Upper lobe of left lung (tissue), 6 donors: ENCODE data around the gene IL1RL2. TPM values are rescaled to one million over a fixed set of nuclear protein-coding genes. Genes with fewer than 3 reads are reported as not detected.

ENCODE experiments used
- ATAC-seq, 2 donors: fragments of 200-7000 bp; cut with Tn5 transposase; one replicate each; pipeline ENCODE4 v1.9.1; 2022; ENCODE audit warnings: mild to moderate bottlenecking in 2 of 2, moderate library complexity in 2 of 2; ENCODE audit not compliant: low FRiP score in 2 of 2
- DNase-seq, 2 donors: peaks; one replicate each; pipeline ENCODE4 v3.0.0-alpha.2; 2019 to 2020
- H3K27ac ChIP-seq, 4 donors: fragments of 200-600 bp; sonication (generic); one replicate each; pipeline ENCODE4 v1.5.1; 2016 to 2019
- H3K27me3 ChIP-seq, 4 donors: fragments of 200-600 bp; sonication (generic); one replicate each; pipeline ENCODE4 v1.5.1; 2017 to 2019
- H3K36me3 ChIP-seq, 4 donors: fragments of 200-600 bp; sonication (generic); one replicate each; pipeline ENCODE4 v1.5.1; 2016 to 2019
- H3K4me1 ChIP-seq, 4 donors: fragments of 200-600 bp; sonication (generic); one replicate each; pipeline ENCODE4 v1.5.1; 2018 to 2019
- H3K4me3 ChIP-seq, 4 donors: fragments of 200-600 bp; sonication (generic); one replicate each; pipeline ENCODE4 v1.5.1; 2017 to 2019; ENCODE audit warnings: mild to moderate bottlenecking in 2 of 4, moderate library complexity in 1 of 4
- H3K9me3 ChIP-seq, 4 donors: fragments of 200-600 bp; sonication (generic); one replicate each; pipeline ENCODE4 v1.5.1; 2018 to 2019
- CTCF ChIP-seq, 6 experiments: fragments of 450-650 bp in 4 of 6; fragments of 200-600 bp in 2 of 6; sonication (generic) in 2 of 6; IDR thresholded peaks; one replicate each; pipeline ENCODE4 v1.5.1; 2016 to 2019; ENCODE audit warnings: antibody characterized with exemption in 6 of 6
- EP300 ChIP-seq, 4 donors: sonication (generic); formaldehyde crosslinking; IDR thresholded peaks; one replicate each; pipeline ENCODE4 v1.5.1; 2017; ENCODE audit warnings: antibody characterized with exemption in 4 of 4, control low read depth in 2 of 4
- POLR2A ChIP-seq, 4 donors: fragments of 450-650 bp; IDR thresholded peaks; one replicate each; pipeline ENCODE4 v1.5.1; 2016 to 2017; ENCODE audit warnings: antibody characterized with exemption in 4 of 4, mild to moderate bottlenecking in 2 of 4
- POLR2AphosphoS5 ChIP-seq, 2 donors: sonication (generic); formaldehyde crosslinking; IDR thresholded peaks; one replicate each; pipeline ENCODE4 v1.5.1; 2017; ENCODE audit warnings: antibody characterized with exemption in 2 of 2
- WGBS, 2 donors: methylation state at CpG; one replicate each; pipeline ENCODE4 v1.1.5; 2017 to 2018; 5-methylcytosine and 5-hydroxymethylcytosine counted together
- total RNA-seq, 6 donors: library from RNA; depleted of rRNA in 4 of 6; stranded (reverse); fragments of >200 nt in 4 of 6; gene quantifications; one replicate each; pipeline versions ENCODE4 v1.1.0 to v1.2.1, GENCODE V29; 2016 to 2021
- donor health status: DM: no; HTN: no; CAD: no; lungs with moderate emphysema.
- donor health status: DM: no; HTN: yes; CAD: no; lungs with severe emphysema.

IL1RL2 gene
- total RNA-seq, 6 donors from 2014 or later, result 0.57 to 1.7 (median 1.4) TPM; not detected in 1

GRCh38 chr2:102282678-102283091, 95.9 kb downstream of the IL1RL2 start:
- 30 to 45% methylated on average over 2 of the region's 2 CpGs for WGBS, 2 donors

GRCh38 chr2:102283996-102284395, 97.2 kb downstream of the IL1RL2 start:
- Histone ChIP-seq H3K27ac (no peak overlapping the region), H3K9me3 (no peaks in the 10 kb centered on the region), H3K4me1 (peaks cover 0 to 9% (median under 1%) of the 10 kb centered on the region in 4 donors), H3K27me3 (no peaks in the 10 kb centered on the region), H3K4me3 (no peak overlapping the region), H3K36me3 (no peaks in the 10 kb centered on the region)
- TF ChIP-seq POLR2A (IDR thresholded peaks at IDR 0.05), result no peak
- TF ChIP-seq EP300 (IDR thresholded peaks at IDR 0.05), result no peak
- TF ChIP-seq CTCF (IDR thresholded peaks at IDR 0.05), result no peak
- TF ChIP-seq POLR2AphosphoS5 (IDR thresholded peaks at IDR 0.05), result no peak
- ATAC-seq, result no peak
- DNase-seq, result no peak
- WGBS, 2 donors, result 96 to 100% methylated on average over 1 of the region's 1 CpG

More at GRCh38 chr2:102282678-102283091, 95.9 kb downstream of the IL1RL2 start:
- no peak for TF ChIP-seq POLR2A (IDR thresholded peaks at IDR 0.05)
- no peak for TF ChIP-seq EP300 (IDR thresholded peaks at IDR 0.05)
- no peak overlapping the region for H3K27ac ChIP-seq
- H3K36me3 ChIP-seq, result no peaks in the 10 kb centered on the region
- no peak overlapping the region for H3K4me3 ChIP-seq
- no peaks in the 10 kb centered on the region for H3K27me3 ChIP-seq
- no peaks in the 10 kb centered on the region for H3K9me3 ChIP-seq
- peaks cover 0 to 9% (median 2%) of the 10 kb centered on the region in 4 donors for H3K4me1 ChIP-seq
- peak in 1 of 2 donors; percentile 48 for ATAC-seq
- DNase-seq, result no peak

- TF ChIP-seq POLR2AphosphoS5 (IDR thresholded peaks at IDR 0.05) (no peak), POLR2A (IDR thresholded peaks at IDR 0.05) (no peak), EP300 (IDR thresholded peaks at IDR 0.05) (no peak), CTCF (IDR thresholded peaks at IDR 0.05) (no peak)
- DNase-seq (no peak), ATAC-seq (no peak)
- Histone ChIP-seq H3K27me3 (no peaks in the 10 kb centered on the region), H3K36me3 (no peaks in the 10 kb centered on the region), H3K4me3 (no peak overlapping the region), H3K9me3 (no peaks in the 10 kb centered on the region), H3K4me1 (peaks cover 0 to 9% (median 0%) of the 10 kb centered on the region in 4 donors), H3K27ac (no peak overlapping the region)
- 94 to 99% methylated on average over 3 of the region's 3 CpGs for WGBS, 2 donors
Observed at GRCh38 chr2:102284611-102285010, 97.8 kb downstream of the IL1RL2 start.

GRCh38 chr2:102285368-102285767, 98.5 kb downstream of the IL1RL2 start:
- TF ChIP-seq POLR2AphosphoS5 (IDR thresholded peaks at IDR 0.05), result no peak
- TF ChIP-seq POLR2A (IDR thresholded peaks at IDR 0.05), result no peak
- no peak for TF ChIP-seq EP300 (IDR thresholded peaks at IDR 0.05)
- TF ChIP-seq CTCF (IDR thresholded peaks at IDR 0.05), result no peak
- WGBS, 2 donors, result 85 to 97% methylated on average over 2 of the region's 2 CpGs

GRCh38 chr2:102286041-102286440, 99.2 kb downstream of the IL1RL2 start:
- Histone ChIP-seq H3K27ac (peak overlapping the region in 1 of 4 donors; percentile 42), H3K4me1 (peaks cover 0 to 9% (median 1%) of the 10 kb centered on the region in 4 donors), H3K27me3 (no peaks in the 10 kb centered on the region), H3K9me3 (no peaks in the 10 kb centered on the region), H3K4me3 (no peak overlapping the region), H3K36me3 (no peaks in the 10 kb centered on the region)
- 50 to 58% methylated on average over 3 of the region's 3 CpGs for WGBS, 2 donors
- ATAC-seq, result no peak
- no peak for TF ChIP-seq EP300 (IDR thresholded peaks at IDR 0.05)
- no peak for TF ChIP-seq CTCF (IDR thresholded peaks at IDR 0.05)
- no peak for TF ChIP-seq POLR2A (IDR thresholded peaks at IDR 0.05)
- no peak for DNase-seq

More at GRCh38 chr2:102285368-102285767, 98.5 kb downstream of the IL1RL2 start:
- ATAC-seq (no peak), DNase-seq (no peak)
- no peaks in the 10 kb centered on the region for H3K36me3 ChIP-seq
- peak overlapping the region in 1 of 4 donors; percentile 42 for H3K27ac ChIP-seq
- no peaks in the 10 kb centered on the region for H3K9me3 ChIP-seq
- H3K4me3 ChIP-seq, result no peak overlapping the region
- peaks cover 0 to 9% (median 0%) of the 10 kb centered on the region in 4 donors for H3K4me1 ChIP-seq
- H3K27me3 ChIP-seq, result no peaks in the 10 kb centered on the region
